C4-2B (cell line): ENCODE data around the gene WDTC1.

Source experiments
- CTCF ChIP-seq: fragments of 450-650 bp; conservative IDR thresholded peaks from 2 replicates; pipeline ENCODE4 v1.5.1; 2017; ENCODE audit warnings: mild to moderate bottlenecking
- ZFX ChIP-seq: fragments of 450-650 bp; IDR thresholded peaks from 2 replicates; pipeline ENCODE4 v1.6.1; 2017

GRCh38 chr1:27234049-27234882 is at the start of gene WDTC1:
- TF ChIP-seq CTCF (no peak), ZFX (no peak)
